Left renal pelvis (tissue), 4 donors: ENCODE data around the gene CCDC12. TPM values are rescaled to one million over a fixed set of nuclear protein-coding genes. Genes with fewer than 3 reads are reported as not detected.

Experiments used
- DNase-seq, 4 donors: peaks; one replicate each; pipeline ENCODE4 v3.0.0-alpha.2; 2013; ENCODE audit warnings: low read depth in 4 of 4, low spot score in 3 of 4
- polyA plus RNA-seq, 4 donors: library from polyadenylated mRNA; unstranded; fragments of 120-200 nt; gene quantifications; one replicate each; pipeline ENCODE4 v1.2.1, GENCODE V29; 2013; ENCODE audit not compliant: insufficient read length in 4 of 4

The CCDC12 gene
- polyA plus RNA-seq, 4 donors = 38.9 to 54.5 (median 51.5) TPM

- DNase-seq = no peak
These were observed 66.3 kb downstream of the CCDC12 start for GRCh38 chr3:46910166-46910760.

DNA sequence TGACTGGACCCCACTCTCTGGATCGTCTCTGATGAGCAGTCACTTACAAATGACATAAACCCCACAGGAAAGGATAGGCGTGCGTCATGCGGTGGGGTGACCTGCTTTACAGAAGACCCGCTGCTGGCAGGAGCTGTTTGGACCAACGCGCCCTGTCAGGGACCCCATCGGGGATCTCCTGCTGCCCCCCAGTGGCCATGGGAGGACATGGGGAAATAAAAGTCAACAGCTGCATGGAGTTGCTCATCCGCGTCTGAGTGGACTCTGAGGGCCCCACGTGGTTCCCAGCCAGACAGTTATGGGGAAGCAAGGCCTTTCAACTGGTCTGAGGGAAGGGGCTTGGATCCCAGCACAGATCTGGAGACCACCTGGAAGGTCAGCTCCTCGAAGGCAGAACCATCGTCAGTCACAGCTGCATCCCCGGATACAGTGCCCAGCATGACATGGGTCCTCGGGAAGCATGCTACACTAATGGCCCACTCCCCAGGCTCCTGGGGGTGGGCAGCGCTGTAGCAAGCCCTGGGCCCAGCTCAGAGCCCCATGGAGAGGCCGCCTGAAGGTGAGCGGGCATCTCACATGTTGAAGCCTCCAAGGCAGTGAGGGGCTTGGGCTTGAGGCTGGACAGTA, 66.9 kb downstream of the CCDC12 start:
- peak in 3 of 4 donors; percentile 70 to 83 (median 76) for DNase-seq

GRCh38 chr3:46908986-46909534, 67.5 kb downstream of the CCDC12 start:
- DNase-seq = no peak

GRCh38 chr3:46908294-46908985, 68.1 kb downstream of the CCDC12 start:
- no peak for DNase-seq

GRCh38 chr3:46907960-46908293, 68.6 kb downstream of the CCDC12 start:
- DNase-seq = no peak

DNA sequence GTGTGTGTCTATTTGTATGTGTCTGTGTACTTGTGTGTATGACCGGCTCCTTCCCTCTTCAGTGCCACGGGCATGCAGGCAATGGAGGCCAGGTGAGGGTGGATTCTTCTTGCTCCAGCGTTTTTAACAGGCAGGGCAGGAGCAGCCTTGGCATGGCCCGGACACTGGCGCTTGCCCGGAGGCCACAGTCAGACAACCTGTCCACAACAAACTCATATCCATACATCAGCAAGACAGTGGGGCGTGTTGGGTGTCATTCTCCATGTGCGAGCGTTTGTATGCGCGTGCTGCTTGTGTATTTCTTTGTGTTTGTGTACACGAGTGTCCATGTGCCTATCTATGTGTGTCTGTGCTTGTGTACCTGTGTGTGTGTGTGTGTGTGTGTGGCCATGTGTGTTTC, 69.3 kb downstream of the CCDC12 start:
- no peak for DNase-seq

GRCh38 chr3:46906471-46907058, 70.0 kb downstream of the CCDC12 start:
- no peak for DNase-seq

- DNase-seq = no peak
These were observed 70.7 kb downstream of the CCDC12 start for GRCh38 chr3:46905661-46906451.

DNA sequence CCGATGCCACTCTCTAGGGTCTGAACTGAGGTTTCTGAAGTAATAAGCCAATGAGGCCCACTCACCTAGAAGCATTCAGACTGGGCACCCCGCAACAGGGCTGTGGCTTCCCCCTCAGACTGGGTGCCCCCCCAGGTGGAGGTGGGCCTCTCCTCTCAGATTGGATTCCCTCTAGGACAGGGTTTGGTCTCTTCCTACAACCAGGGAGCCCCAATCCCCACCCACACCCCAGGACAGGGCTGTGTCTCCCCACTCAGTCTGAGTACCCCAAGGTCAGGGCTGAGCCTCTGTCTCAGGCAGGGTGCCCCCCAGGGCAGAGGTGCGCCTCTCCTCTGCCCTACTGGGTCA, 71.4 kb downstream of the CCDC12 start:
- DNase-seq = no peak

DNA sequence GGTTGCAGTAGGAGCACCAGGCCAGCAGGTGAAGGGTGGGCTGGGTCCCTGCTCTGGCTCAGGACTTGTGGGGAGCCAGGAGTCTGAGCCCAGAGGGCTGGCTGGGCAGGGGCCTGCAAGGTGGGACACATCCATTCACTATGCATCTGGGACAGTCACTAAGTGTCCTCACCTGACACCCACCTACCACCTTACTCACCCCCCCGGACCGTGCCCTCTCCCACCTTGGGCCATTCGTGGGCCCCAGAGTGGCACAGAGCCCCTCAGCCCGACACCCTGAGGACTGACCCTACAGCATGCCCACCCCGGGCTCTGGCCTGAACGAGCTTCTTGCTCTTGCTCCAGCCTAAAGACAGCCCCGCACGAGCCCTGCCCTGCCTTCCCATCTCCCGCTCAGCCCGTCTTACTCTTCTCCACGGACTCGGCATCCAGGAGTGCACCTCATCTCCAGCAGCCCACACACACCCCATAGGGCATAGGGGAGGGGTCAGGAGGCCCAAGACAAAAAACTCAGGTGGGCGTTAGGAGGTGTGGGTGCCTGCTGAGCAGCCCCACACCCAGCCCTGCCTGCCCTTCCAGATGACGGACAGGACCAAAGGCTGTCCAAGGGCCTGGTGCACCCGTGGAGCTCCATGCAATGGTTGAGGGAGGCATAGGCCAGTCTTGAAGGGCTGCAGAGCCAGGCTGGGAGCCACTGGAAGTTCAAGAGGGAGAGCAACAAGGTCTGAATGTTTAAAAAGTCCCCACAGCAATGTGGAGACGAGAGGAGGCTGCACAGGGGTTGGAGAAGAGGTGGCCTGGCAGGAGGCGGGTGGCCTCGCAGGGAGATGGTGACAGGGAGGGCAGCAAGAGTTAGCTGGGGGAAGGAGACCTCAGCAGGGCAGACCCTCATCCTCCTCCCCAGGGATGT, 72.0 kb downstream of the CCDC12 start:
- DNase-seq = no peak

DNA sequence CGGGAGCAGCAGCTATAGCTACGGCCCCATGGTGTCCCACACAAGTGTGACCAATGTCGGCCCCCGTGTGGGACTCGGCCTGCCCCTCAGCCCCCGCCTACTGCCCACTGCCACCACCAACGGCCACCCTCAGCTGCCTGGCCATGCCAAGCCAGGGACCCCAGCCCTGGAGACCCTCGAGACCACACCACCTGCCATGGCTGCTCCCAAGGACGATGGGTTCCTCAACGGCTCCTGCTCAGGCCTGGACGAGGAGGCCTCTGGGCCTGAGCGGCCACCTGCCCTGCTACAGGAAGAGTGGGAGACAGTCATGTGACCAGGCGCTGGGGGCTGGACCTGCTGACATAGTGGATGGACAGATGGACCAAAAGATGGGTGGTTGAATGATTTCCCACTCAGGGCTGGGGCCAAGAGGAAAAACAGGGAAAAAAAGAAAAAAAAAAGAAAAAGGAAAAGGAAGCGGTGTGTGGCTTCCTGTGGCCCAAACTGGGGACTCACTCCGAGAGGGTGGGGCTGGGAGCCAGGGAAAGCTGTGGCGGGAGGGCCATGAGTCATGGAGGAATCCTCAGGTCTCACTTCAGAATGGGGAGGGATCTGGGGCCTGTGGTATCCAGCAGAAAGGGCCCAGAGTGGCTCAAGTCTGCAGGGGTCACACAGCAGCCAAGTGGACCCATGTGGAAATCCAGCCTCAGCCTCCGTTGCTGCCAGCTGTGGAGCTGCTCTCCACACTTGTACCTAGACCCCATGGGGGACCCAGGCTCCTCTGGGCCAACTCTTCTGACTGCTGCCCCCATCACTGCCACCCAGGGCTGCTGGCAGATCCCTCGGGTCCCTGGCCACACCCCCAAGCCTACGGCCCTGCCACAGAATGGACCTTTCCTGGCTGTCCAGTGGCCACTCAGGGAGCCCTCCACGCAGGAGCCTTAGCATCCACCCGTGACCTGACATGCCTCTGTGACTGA, 72.9 kb downstream of the CCDC12 start:
- DNase-seq = no peak

DNA sequence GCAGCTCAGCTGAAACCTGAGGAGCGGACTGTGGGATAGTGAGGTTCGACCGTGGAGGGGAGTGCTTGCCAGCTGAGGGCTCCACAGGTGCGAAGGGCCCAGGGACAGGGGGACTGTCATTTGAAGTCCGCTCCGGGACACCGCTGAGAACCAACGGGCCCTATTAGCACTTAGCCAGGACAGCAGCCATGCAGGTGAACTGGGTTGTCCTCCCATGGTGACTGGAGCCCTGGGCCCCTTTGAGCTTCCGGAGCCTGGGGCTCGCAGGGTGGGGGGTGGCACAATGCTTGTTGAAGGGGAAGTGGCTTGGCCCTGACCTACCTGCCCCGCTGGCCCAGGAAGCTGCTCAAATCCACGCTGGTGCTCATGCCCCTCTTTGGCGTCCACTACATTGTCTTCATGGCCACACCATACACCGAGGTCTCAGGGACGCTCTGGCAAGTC, 74.3 kb downstream of the CCDC12 start:
- no peak for DNase-seq

GRCh38 chr3:46901591-46902187, 74.9 kb downstream of the CCDC12 start:
- DNase-seq = no peak

- DNase-seq = no peak
These were observed 75.5 kb downstream of the CCDC12 start for GRCh38 chr3:46901061-46901460.

DNA sequence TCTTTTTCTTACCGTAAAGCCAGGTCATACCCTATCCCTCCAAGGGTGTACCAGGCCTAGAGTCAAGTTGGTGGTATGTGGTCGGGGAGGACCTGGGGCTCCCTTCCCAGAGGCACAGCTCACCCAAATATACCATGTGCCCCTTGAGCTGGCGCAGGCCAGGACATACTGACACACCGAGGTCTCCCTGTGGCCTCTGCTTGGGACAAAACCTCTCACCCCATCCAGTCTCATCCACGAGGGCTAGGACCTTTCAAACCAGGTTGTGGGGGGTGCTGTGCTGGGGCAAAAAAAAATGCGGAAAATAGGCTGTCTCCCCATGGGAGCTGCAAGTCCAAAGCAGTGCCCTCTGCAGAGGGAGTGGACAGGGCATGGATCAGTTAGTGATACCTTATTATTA, 76.2 kb downstream of the CCDC12 start:
- no peak for DNase-seq

- DNase-seq = no peak
These were observed 76.6 kb downstream of the CCDC12 start for GRCh38 chr3:46900007-46900292.

DNA sequence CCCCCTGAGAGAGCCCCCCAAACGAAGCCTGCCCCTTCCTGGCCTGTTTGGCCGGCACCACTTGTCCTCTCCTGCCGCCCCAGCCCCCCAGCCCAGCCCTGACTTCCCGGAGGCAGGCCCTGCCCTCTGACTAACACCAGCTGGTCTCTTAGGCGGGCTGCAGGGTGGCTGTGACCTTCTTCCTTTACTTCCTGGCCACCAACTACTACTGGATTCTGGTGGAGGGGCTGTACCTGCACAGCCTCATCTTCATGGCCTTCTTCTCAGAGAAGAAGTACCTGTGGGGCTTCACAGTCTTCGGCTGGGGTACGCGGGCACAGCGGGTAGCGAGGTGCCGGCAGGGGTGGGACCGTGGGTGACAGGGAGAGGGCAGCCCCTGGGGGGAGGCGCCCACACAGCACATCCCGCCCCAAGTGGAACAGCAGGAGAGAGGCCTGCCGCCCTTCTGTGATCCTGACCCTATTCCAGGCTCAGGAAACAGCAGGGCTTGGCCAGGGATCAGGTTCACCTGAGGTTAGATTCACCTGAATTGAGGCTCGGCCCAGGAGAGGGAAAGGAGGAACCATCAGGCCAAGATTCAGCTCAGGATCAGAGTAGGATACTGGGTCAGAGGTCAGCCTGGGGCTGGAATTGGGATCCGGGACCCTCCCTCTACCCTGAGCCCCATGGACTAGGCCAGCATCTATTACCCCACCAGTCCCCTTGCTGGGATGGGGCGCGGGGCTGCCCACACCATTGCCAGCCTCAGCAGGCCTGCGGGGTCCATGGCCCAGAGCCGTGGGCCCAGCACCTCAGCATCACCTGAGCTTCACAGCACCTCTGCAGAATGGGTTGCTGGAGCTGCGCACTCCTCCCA, 77.2 kb downstream of the CCDC12 start:
- DNase-seq = no peak
